ENCODE results near the gene SYNE2.

The SYNE2 gene

GRCh38 chr14:64081174-64081746 is 228.5 kb downstream of the SYNE2 start:
- Mint-ChIP-seq H3K4me1 (no peaks in the 10 kb centered on the region), H3K27ac (no peak overlapping the region), H3K4me3 (no peak overlapping the region), H3K9me3 (no peaks in the 10 kb centered on the region), H3K27me3 (no peaks in the 10 kb centered on the region), H3K36me3 (peaks cover 20% of the 10 kb centered on the region)

- no peak overlapping the region for H3K27ac Mint-ChIP-seq
- no peaks in the 10 kb centered on the region for H3K9me3 Mint-ChIP-seq
- H3K4me1 Mint-ChIP-seq = no peaks in the 10 kb centered on the region
- no peaks in the 10 kb centered on the region for H3K27me3 Mint-ChIP-seq
- H3K4me3 Mint-ChIP-seq = no peak overlapping the region
- peaks cover 17% of the 10 kb centered on the region for H3K36me3 Mint-ChIP-seq
Observed at GRCh38 chr14:64082837-64083236, 230.0 kb downstream of the SYNE2 start.

GRCh38 chr14:64088647-64088964 is 235.8 kb downstream of the SYNE2 start:
- H3K27ac Mint-ChIP-seq = no peak overlapping the region
- H3K4me3 Mint-ChIP-seq = no peak overlapping the region
- no peaks in the 10 kb centered on the region for H3K9me3 Mint-ChIP-seq
- no peaks in the 10 kb centered on the region for H3K27me3 Mint-ChIP-seq
- no peaks in the 10 kb centered on the region for H3K4me1 Mint-ChIP-seq
- peaks cover 11% of the 10 kb centered on the region for H3K36me3 Mint-ChIP-seq

GRCh38 chr14:64089920-64090319 is 237.1 kb downstream of the SYNE2 start:
- H3K27me3 Mint-ChIP-seq = no peaks in the 10 kb centered on the region
- H3K4me3 Mint-ChIP-seq = no peak overlapping the region
- no peak overlapping the region for H3K27ac Mint-ChIP-seq
- H3K4me1 Mint-ChIP-seq = no peaks in the 10 kb centered on the region
- H3K36me3 Mint-ChIP-seq = peaks cover 11% of the 10 kb centered on the region
- no peaks in the 10 kb centered on the region for H3K9me3 Mint-ChIP-seq

GRCh38 chr14:64091217-64091616 is 238.4 kb downstream of the SYNE2 start:
- H3K9me3 Mint-ChIP-seq = no peaks in the 10 kb centered on the region
- H3K36me3 Mint-ChIP-seq = peaks cover 6% of the 10 kb centered on the region
- H3K27ac Mint-ChIP-seq = no peak overlapping the region
- no peaks in the 10 kb centered on the region for H3K4me1 Mint-ChIP-seq
- no peak overlapping the region for H3K4me3 Mint-ChIP-seq
- no peaks in the 10 kb centered on the region for H3K27me3 Mint-ChIP-seq

- H3K36me3 Mint-ChIP-seq = peaks cover 12% of the 10 kb centered on the region
- H3K4me3 Mint-ChIP-seq = no peak overlapping the region
- H3K27me3 Mint-ChIP-seq = no peaks in the 10 kb centered on the region
- H3K9me3 Mint-ChIP-seq = no peaks in the 10 kb centered on the region
- H3K4me1 Mint-ChIP-seq = no peaks in the 10 kb centered on the region
- no peak overlapping the region for H3K27ac Mint-ChIP-seq
Observed at GRCh38 chr14:64092338-64092737, 239.5 kb downstream of the SYNE2 start.

- Mint-ChIP-seq H3K4me3 (no peak overlapping the region), H3K27ac (no peak overlapping the region), H3K9me3 (no peaks in the 10 kb centered on the region), H3K36me3 (peaks cover 13% of the 10 kb centered on the region), H3K4me1 (no peaks in the 10 kb centered on the region), H3K27me3 (no peaks in the 10 kb centered on the region)
Observed at GRCh38 chr14:64092940-64093339, 240.1 kb downstream of the SYNE2 start.

GRCh38 chr14:64095620-64096019 is 242.8 kb downstream of the SYNE2 start:
- Mint-ChIP-seq H3K4me1 (no peaks in the 10 kb centered on the region), H3K27me3 (no peaks in the 10 kb centered on the region), H3K36me3 (peaks cover 24% of the 10 kb centered on the region), H3K27ac (no peak overlapping the region), H3K4me3 (no peak overlapping the region), H3K9me3 (no peaks in the 10 kb centered on the region)

- no peak overlapping the region for H3K27ac Mint-ChIP-seq
- no peaks in the 10 kb centered on the region for H3K9me3 Mint-ChIP-seq
- H3K36me3 Mint-ChIP-seq = peaks cover 32% of the 10 kb centered on the region
- no peak overlapping the region for H3K4me3 Mint-ChIP-seq
- H3K27me3 Mint-ChIP-seq = no peaks in the 10 kb centered on the region
- no peaks in the 10 kb centered on the region for H3K4me1 Mint-ChIP-seq
Observed at GRCh38 chr14:64098120-64098519, 245.3 kb downstream of the SYNE2 start.

GRCh38 chr14:64107438-64107837 is 254.6 kb downstream of the SYNE2 start:
- Mint-ChIP-seq H3K27me3 (no peaks in the 10 kb centered on the region), H3K36me3 (peaks cover 16% of the 10 kb centered on the region), H3K4me1 (no peaks in the 10 kb centered on the region), H3K4me3 (no peak overlapping the region), H3K9me3 (no peaks in the 10 kb centered on the region), H3K27ac (no peak overlapping the region)

- no peaks in the 10 kb centered on the region for H3K9me3 Mint-ChIP-seq
- no peak overlapping the region for H3K4me3 Mint-ChIP-seq
- H3K36me3 Mint-ChIP-seq = peaks cover 11% of the 10 kb centered on the region
- H3K27me3 Mint-ChIP-seq = no peaks in the 10 kb centered on the region
- H3K4me1 Mint-ChIP-seq = no peaks in the 10 kb centered on the region
- no peak overlapping the region for H3K27ac Mint-ChIP-seq
Observed at GRCh38 chr14:64109819-64110554, 257.2 kb downstream of the SYNE2 start.

GRCh38 chr14:64110802-64111201 is 258.0 kb downstream of the SYNE2 start:
- Mint-ChIP-seq H3K4me1 (no peaks in the 10 kb centered on the region), H3K9me3 (no peaks in the 10 kb centered on the region), H3K36me3 (peaks cover 10% of the 10 kb centered on the region), H3K4me3 (no peak overlapping the region), H3K27me3 (no peaks in the 10 kb centered on the region), H3K27ac (no peak overlapping the region)

- no peaks in the 10 kb centered on the region for H3K4me1 Mint-ChIP-seq
Observed at GRCh38 chr14:64112867-64113678, 260.3 kb downstream of the SYNE2 start.

GRCh38 chr14:64114166-64114565 is 261.4 kb downstream of the SYNE2 start:
- Mint-ChIP-seq H3K4me1 (no peaks in the 10 kb centered on the region), H3K27me3 (no peaks in the 10 kb centered on the region), H3K9me3 (no peaks in the 10 kb centered on the region), H3K36me3 (peaks cover 12% of the 10 kb centered on the region), H3K27ac (no peak overlapping the region), H3K4me3 (no peak overlapping the region)

More at GRCh38 chr14:64112867-64113678, 260.3 kb downstream of the SYNE2 start:
- H3K36me3 Mint-ChIP-seq = peaks cover 14% of the 10 kb centered on the region
- no peaks in the 10 kb centered on the region for H3K9me3 Mint-ChIP-seq
- no peak overlapping the region for H3K27ac Mint-ChIP-seq
- no peak overlapping the region for H3K4me3 Mint-ChIP-seq
- H3K27me3 Mint-ChIP-seq = no peaks in the 10 kb centered on the region

- no peak overlapping the region for H3K27ac Mint-ChIP-seq
- H3K36me3 Mint-ChIP-seq = peaks cover 10% of the 10 kb centered on the region
- H3K4me3 Mint-ChIP-seq = no peak overlapping the region
- H3K27me3 Mint-ChIP-seq = no peaks in the 10 kb centered on the region
- no peaks in the 10 kb centered on the region for H3K4me1 Mint-ChIP-seq
- H3K9me3 Mint-ChIP-seq = no peaks in the 10 kb centered on the region
Observed at GRCh38 chr14:64114796-64115195, 262.0 kb downstream of the SYNE2 start.

GRCh38 chr14:64115401-64115800 is 262.6 kb downstream of the SYNE2 start:
- Mint-ChIP-seq H3K27ac (no peak overlapping the region), H3K4me1 (no peaks in the 10 kb centered on the region), H3K27me3 (no peaks in the 10 kb centered on the region), H3K36me3 (peaks cover 10% of the 10 kb centered on the region), H3K4me3 (no peak overlapping the region), H3K9me3 (no peaks in the 10 kb centered on the region)
